RKO (cell line): ENCODE measurements around the gene PRKAR1A.
A peak's percentile ranks its signal among the peaks of the same experiment; 100 is the strongest.
"Not testable (repeated sequence)": the region's sequence is repeated elsewhere in the genome, so short reads cannot be mapped to it uniquely, and the experiment has no call there.

Experiments
- DNase-seq: peaks from one replicate; pipeline ENCODE4 v3.0.0-alpha.2; 2016; ENCODE audit warnings: low spot score

Gene PRKAR1A

GRCh38 chr17:68511671-68512246 is 471 bp upstream of the PRKAR1A start:
- DNase-seq, result peak; percentile 71

GRCh38 chr17:68512960-68513474 is 787 bp downstream of the PRKAR1A start:
- peak; percentile 80 for DNase-seq

DNA sequence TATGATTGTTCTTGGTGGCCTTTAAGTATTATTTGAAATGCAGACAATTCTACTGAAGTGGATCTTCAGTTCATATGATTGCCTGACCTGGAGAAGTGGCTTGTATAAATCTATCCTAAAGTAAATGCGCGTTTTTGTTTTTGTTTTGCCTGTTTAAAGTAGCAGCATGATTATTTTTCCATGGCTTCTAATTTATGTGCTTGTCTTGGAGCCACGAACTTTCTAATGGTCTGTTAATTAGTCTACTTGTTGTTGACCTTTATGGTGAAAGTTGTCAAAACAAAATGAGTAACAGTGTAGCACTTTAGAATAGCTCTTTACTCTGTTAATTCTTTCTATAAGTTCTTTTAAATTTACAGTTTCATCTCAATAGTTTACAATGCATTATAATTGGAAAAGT is 1.7 kb downstream of the PRKAR1A start:
- no peak for DNase-seq

DNA sequence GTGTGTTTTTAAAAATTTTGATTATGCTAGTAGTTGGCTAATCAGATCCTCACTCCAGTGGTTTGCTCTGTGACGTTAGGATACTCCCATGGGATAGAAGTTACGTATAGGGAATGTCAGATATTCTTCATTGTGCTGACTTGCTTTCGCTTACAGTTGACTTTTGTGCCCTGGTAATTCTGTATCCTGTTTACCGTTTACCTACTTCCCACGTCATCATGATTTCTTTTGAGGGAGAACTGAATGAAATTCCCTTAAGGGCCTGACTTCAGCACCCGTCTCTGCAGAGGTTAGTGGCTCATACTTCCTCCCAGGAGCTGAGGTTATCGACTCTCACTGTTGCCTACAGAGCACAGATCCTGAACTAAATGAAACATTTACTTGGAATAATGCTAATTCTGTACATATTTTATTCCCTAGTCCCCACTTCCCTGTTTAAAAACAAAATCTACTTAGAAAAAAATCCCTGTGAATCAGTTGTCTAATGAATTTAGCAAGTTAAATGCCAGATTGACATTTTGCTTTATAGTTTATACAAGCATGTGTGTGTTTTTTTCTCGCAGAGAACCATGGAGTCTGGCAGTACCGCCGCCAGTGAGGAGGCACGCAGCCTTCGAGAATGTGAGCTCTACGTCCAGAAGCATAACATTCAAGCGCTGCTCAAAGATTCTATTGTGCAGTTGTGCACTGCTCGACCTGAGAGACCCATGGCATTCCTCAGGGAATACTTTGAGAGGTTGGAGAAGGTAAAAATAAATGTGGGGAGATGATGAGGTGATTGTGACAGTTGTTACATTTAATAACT is 2.8 kb downstream of the PRKAR1A start:
- DNase-seq, result no peak

DNA sequence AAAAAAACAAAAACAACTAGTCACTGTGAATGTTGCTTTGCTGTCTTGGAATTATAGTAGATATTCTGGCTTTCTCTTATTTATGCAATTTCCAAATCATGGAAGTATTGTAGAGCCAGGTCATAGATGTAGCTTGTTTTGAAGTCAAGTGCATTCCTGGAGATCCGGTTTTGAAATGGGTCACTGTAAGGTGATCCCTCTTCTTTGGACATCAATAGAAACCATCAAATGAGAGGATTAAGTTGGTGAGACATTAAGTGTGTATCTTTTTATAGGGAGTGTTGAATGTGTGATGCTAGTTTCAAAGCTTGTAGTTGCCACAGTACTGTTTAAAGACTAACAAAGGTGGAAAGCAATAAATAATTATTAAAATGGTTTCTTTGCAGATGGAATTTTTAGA is 4.5 kb downstream of the PRKAR1A start:
- DNase-seq, result no peak

DNA sequence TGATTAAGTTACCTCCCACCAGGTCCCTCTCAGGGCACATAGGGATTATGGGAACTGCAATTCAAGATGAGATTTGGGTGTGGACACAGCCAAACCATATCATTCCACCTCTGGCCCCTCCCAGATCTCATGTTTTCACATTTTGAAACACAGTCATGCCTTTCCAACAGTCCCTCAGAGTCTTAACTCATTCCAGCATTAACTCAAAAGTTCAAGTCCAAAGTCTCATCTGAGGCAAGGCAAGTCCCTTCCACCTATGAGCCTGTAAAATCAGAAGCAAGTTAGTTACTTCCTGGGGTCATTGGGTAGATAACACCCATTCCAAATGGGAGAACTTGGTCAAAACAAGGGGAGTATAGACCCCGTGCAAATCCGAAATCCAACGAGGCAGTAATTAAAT is 5.4 kb downstream of the PRKAR1A start:
- not testable (repeated sequence) for DNase-seq

DNA sequence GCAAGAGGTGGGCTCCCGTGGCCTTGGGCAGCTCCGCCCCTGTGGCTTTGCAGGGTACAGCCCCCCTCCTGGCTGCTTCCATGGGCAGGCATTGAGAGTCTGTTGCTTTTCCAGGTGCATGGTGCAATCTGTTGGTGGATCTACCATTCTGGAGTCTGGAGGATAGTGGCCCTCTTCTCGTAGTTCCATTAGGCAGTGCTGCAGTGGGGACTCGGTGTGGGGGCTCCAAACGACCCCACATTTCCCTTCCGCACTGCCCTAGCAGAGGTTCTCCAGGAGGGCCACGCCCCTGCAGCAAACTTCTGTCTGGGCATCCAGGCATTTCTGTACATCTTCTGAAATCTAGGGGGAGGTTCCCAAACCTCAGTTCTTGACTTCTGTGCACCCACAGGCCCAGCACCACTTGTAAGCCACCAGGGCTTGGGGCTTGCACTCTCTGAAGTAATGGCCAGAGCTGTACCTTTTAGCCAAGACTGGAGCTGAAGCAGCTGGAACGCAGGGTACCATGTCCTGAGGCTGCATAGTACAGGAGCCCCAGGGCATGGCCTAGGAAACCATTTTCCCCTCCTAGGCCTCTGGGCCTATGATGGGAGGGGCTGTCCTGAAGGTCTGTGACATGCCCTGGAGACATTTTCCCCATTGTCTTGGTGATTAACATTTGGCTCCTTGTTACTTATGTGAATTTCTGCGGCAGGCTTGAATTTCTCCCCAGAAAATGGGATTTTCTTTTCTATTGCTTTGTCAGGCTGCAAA is 6.0 kb downstream of the PRKAR1A start:
- DNase-seq, result no peak

DNA sequence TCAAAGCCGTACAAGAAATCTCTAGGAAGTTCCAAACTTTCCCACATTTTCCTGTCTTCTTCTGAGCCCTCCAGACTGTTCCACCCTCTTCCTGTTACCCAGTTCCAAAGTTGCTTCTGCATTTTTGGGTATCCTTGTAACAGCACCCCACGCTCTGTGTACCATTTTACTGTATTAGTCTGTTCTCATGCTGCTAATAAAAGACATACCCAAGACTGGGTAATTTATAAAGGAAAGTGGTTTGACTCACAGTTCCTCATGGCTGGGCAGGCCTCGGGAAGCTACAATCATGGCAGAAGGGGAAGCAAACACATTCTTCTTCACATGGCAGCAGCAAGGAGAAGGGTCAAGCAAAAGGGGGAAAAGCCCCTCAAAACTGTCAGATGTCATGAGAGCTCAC is 6.8 kb downstream of the PRKAR1A start:
- DNase-seq, result not testable (repeated sequence)

- no peak for DNase-seq
Measured at GRCh38 chr17:68519911-68520310, 7.7 kb downstream of the PRKAR1A start.

- no peak for DNase-seq
Measured at GRCh38 chr17:68522266-68522665, 10.0 kb downstream of the PRKAR1A start.

- no peak for DNase-seq
Measured at GRCh38 chr17:68526548-68526947, 14.3 kb downstream of the PRKAR1A start.

DNA sequence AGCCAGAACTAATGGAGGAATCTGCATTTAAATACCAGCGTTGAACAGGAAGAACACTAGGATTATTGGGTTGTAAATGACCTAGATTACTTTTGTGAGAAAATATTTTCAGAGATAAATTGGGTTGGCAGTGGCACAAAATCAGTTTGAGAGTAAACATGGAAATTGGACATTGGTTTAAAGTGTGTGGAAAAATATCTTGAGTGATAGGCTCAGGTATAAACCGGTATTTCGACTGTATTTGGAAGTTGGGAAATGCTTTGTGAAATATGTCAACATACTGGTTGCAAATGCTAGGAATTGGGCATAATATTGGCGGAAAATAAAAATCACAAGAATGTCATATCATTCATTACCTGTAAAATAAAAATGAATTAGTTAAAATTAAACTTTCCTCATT is 15.1 kb downstream of the PRKAR1A start:
- no peak for DNase-seq

DNA sequence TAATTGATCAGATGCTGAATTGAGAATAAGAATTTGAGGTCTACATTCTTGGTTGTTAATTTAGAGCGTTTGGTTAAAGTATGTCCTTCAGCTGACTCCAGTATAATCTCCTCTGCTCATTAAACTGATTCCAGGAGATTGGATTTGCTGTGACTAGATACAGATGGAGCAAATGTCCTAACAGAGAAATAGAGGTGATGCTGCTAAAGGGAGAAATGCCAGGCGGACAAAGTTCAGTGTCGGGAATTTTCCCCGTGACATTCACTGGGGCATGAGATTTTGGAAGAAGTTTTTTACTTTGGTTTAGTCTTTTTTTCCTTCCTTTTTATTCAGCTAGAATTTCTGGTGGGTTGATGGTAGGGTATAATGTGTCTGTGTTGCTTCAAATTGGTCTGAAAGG is 19.0 kb downstream of the PRKAR1A start:
- no peak for DNase-seq

GRCh38 chr17:68532826-68533225 is 20.6 kb downstream of the PRKAR1A start:
- no peak for DNase-seq

DNA sequence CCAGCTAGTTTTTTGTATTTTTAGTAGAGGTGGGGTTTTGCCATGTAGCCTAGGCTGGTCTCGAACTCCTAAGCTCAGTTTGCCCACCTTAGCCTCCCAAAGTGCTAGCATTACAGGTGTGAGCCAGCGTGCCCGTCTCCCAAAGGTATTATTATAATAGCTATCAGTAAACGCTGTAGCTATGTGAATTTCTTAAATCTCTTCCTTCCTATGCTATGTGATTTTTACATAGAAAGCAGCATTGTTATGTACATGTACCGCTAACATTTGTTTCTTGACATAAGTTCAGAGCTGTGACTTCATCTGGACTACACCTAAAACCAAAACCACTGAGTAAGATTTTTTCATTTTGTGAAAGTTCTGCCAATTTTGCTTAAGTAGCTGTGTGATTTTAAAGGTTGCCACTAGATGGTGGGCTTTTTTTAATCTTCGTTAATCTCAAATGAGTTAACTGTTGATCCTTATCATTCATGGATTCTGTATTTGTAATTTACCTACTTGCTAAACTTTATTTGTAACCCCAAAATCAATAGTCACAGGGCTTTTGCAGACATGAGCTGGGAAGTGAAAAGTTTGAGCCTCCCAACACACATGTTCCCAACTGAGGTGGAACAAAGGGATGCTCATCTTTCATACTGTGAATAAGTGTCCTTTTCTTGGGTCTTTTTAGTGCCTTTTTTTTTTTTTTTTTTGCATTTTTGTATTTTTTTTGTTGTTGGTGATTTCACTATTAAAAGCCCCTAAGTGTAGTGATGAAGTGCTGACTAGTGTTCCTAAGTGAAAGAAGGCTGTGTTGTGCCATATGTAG is 21.9 kb downstream of the PRKAR1A start:
- peak; percentile 38 for DNase-seq

- DNase-seq, result no peak
Measured at GRCh38 chr17:68534695-68535088, 22.5 kb downstream of the PRKAR1A start.

DNA sequence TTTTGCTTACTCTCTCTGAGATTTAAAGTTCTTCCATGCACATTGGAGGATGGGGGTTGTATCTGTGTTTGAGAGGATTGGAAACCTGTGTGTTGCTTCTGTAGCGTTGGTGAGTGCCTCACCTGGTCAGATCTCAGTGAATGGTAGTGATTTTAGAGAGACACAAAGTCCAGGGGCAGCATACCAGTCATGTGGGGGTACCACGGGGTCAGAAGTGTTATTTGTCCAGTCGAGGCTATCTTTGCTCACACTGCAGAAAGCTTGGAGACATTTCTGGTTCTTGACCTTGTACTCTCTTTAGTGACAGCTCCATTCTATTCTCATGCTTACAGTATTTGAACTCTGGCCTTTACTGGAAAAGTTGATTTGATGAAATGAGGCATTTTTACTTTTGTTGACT is 23.7 kb downstream of the PRKAR1A start:
- no peak for DNase-seq

DNA sequence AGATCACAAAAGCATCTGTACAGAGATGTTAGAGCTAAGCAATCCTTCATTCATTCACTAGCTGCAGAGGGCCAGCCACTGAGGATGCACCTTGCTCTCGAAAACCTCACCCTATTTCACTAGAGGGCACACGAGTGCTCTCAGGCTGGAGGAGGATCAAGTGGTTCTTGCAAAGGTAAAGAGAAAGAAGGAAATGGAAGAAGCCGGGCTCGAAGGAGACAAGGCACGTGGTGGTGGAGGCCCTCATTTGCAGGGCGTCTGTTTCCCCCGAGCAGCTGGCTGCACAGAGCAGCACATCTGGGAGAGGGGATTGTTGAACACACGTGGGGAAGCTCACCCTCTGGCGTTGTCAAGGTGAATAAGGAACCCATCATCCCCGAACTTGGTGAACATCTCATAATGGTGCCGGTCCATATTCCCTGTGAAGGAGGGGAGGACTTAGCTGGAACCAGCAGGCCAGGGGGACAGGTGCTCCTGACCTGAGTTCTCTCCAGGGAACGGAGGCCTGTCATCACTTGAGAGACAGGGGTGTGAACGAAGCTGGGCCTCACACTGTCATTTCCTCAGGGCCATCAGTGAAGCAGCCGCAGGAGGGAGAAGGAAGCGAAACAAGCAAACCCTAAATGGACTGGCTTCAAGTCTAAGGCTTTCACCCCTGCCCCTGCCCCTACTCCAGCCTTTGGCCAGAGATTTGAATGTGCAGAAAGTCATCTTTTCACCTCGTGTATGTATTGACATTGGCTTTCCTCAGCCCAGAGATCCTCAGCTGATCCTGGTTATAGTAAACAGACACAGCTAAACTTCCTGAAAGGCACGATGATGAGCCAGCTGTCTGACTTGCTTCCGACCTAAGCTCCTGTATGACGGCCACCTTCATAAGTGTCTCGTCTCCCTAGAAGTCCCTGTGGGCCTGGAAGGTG is 27.6 kb downstream of the PRKAR1A start:
- DNase-seq, result no peak

GRCh38 chr17:68540981-68541380 is 28.8 kb downstream of the PRKAR1A start:
- DNase-seq, result no peak

DNA sequence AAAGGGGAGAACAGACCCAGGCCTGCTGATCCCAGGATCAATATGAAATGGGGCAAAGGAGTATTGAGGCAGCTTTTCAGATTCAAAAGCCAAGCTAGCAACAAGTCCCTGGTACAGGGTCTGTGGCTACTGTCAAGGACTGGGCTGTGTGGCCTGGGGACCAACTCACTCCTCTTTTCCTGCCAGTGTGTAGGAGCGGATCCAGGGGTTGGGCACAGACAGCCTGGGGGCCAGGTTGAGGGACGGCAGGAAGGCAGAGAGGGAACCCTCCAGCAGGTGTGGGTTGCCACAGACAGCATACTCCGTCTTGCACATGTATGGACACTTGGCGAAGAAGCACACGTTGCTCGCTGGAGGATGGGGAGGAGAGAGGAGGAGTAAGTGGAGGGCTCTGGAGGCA is 29.6 kb downstream of the PRKAR1A start:
- DNase-seq, result no peak
